Stimulated activated CD4-positive, alpha-beta T cell treated with anti-CD3 and anti-CD28 coated beads, TNF-alpha, amount 100 ng/mL, for 4 hours (primary cell): ENCODE data around the gene NCAPH2.
"Not testable (repeated sequence)": the region's sequence is repeated elsewhere in the genome, so short reads cannot be mapped to it uniquely, and the experiment has no call there.

ENCODE experiments used
- DNase-seq, 3 experiments: peaks; one replicate each; pipeline ENCODE4 v3.0.0-alpha.2; 2020; ENCODE audit warnings: low read depth in 3 of 3

NCAPH2 gene

DNA sequence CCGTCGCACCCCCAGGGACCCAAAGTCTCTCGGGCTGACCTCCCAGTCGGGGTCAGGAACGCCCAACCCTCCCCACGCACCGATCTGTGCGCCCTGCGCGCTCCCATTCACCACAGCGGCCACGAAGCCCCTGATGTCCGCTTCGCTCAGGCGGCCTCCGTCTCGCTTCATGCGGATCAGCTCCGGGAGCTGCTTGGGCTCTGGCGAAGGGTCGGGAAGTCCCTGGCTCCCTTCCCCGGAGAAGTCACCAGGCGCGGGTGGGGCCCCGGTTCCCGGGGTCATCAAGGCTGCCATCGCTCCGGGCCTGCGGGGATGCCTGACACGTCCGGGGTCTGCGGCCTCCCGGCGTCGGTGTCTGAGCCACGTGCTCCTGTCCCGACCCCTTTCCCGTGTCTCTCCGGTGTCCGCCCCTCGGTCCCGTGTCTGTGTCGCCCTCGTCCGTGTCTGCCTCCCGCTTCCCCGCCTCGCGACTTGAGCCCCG is 21.4 kb downstream of the NCAPH2 start:
- DNase-seq, result no peak

DNA sequence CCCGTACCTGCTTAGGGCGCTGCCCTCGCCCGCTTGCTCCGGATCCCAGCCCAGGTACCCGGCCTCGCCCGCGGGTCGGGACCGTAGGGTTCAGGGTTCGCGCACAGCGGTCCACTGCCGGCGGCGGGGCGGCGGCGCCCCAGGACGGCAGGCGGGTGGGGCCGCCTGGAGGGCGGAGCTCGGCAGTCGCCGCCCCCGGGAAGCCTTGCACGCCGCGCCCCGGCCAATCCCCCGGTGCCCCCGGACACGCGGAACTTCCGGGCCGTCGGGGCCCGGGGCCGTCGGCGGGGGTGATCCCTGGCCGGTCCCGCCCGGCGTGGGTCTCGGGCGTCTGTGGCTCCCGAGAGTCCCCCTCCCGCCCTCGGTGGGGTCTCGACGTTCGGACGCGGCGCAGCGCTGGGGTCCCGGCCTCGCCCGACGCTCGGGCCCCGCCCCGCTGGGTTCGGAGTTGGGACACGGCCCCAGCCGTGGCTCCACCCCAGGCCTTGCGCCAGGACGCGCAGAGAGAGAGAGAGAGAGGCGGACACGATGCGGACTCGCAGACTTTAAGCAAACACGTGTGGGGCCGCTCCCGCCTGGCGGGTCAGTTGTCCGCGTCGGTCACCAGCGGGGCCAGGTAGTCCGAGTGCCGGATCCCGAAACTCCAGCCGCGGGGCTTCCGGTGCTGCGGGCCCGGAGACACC is 22.0 kb downstream of the NCAPH2 start, which contains the start of gene TYMP:
Gene TYMP, minus strand, starts transcription at position 116 of the 683 bp plus-strand sequence. CDS start 303 bp downstream, outside the sequence.
- DNase-seq, result peak; percentile 51 to 71 (median 65)

DNA sequence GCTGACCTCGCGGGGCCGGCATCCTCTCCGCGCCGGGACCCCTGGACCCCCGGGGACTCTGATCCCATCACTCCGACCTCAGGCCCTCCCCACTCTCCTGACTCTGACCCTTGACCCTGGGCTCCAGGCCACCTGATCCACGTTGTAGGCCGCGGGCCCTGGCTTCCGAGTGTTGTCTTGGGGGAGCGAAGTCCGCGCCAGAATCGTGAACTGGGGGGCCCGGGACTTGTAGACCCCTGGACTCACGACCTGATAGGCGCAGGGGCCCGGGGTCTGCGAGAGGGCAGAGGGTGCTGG is 22.5 kb downstream of the NCAPH2 start:
- no peak for DNase-seq

DNA sequence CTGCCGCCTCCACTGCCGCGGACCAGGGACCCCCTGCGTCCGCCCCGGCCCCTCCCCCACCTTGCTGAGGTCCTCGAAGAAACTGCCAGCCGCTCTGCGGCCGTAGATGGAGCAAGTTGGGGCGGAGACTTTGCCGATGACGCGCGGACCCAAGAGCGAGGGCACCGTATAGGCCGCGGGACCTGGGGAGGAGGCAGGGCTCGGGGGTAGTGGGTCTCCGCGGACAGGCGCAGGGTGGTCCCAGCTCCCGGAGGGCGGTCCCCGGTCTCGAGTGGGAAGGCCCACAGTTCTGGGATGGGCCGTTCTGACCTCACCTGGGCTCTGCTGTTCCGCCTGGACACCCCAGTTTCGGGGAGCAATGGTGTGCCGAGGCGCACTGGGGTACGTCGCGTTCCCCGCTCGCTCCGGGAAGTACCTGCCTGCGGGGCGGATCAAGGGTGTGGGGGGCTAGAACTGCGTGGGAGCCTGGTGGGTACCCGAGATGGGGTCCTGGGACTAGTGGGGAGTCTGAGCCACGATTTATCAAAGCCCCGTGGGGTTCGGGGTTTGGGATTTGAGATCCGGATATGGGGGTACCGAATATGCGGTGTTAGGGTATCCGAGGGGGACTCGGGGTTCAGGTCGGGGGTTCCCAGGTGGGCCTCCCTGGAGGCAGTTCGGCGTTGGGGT is 23.0 kb downstream of the NCAPH2 start:
- peak; percentile 72 to 78 (median 77) for DNase-seq

DNA sequence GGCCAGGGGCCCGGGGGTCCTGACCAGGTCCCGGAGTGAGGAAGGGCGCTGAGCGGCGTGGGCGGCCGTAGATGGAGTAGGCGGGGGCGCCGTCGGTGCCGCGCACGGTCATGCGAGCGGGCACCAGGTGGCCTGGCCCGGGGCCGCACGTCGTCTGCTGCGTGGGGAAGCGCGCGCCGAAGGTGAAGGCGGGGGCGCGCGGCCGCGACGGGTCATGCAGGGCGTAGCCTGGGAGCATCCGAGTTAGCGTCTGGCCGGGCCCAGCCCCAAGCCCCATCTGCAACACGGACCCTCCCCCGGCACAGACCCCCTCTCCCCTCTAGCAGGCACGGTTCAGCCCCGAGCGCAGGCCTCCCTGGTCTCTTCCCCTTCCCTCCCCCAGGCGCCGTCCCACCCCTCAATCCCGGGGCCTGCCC is 23.5 kb downstream of the NCAPH2 start:
- peak in 2 of 3 experiments; percentile 56 to 68 for DNase-seq

DNA sequence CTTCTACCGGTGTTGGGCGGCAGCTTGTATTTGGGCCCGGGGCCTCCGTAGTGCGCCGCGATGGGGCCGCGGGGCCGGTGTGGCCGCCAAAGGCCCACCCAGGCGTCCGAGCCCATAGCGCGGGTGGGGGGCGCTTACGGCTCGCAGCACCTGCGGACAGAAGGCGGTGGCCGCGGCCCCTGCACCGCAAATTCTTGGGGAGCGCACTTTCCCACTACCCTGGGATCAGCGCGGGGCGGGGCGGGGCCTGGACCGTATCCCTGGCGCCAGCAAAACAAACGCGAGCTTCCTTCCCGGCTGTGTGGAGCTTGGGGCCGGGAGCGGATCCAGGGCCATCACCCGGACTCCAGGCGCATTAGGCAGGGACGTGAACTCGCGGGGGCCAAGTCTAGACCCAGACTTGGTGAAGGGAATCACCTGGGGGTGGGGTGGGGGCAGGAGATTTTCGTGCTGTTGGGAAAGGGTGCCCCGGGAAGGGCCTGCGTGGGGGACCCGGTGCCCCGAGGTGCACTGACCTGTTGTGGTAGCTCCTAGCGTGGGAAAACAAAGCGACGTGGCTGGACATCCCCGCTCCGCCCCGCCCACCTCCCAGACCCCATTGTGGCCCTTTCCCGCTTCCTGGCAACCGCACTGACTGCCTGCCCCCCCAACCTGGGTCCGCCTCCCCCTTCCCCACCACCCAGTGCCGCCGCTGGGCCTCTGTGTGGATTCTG is 24.1 kb downstream of the NCAPH2 start:
- DNase-seq, result no peak

DNA sequence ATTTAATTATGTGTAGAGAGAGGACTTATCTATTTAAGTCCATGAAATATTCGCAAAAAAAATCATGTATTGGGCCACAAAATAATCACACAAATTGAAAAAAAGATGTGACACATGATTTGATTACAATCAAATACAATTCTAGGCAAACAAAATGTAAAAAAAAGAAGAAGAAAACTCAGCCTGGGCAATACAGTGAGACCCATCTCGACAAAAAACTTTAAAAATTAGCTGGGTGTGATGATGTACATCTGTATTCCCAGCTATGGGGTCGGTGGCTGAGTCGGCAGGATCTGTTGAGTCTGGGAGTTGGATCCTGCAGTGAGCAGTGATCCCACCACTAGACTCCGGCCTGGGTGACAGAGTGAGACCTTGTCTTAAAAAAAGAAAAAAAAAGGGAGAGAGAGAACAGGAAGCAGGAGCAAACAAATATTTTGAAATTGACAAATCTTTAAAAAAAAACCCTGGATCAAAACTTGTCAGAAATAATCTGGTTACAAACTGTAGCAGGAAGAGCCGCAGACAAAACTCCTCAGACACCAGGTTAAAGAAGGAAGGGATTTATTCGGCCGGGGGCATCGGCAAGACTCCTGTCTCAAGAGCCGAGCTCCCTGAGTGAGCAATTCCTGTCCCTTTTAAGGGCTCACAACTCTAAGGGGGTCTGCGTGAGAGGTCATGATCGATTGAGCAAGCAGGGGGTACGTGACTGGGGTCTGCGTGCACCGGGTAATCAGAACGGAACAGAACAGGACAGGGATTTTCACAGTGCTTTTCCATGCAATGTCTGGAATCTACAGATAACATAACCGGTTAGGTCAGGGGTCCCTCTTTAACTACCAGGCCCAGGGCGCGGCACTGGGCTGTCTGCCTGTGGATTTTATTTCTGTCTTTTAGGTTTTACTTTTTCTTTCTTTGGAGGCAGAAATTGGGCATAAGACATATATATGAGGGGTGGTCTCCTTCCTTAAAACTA is 25.1 kb downstream of the NCAPH2 start:
- DNase-seq, result no peak

DNA sequence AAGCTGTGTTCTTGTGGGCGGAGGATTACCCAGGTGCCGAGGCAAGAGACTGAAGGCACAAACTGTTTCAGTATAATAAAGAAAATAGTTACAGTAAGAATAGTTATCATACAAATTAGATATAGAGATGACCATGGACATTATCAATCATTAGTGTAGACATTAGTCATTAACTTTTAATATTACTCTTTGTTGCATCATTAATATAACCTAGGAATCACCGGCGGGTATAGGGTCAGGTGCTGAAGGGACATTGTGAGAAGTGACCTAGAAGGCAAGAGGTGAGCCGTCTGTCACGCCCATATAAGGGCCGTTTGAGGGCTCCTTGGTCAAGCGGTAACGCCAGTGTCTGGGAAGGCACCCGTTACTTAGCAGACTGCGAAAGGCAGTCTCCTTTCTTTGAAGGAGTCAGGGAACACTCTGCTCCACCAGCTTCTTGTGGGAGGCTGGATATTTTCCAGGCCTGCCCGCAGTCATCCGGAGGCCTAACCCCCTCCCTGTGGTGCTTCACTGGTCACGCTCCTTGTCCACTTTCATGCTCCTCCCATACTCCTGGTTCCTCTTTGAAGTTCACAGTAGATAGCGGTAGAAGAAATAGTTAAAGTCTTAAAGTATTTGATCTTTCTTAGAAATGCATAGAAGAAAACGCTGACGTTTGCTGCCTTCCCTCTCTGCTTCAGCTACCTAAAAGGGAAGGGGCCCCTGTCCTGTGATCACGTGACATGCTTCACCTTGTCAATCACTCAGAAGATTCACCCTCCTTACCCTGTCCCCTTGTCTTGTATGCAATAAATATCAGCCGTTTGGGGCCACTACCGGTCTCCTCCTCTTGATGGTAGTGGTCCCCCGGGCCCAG is 26.1 kb downstream of the NCAPH2 start:
- DNase-seq, result not testable (repeated sequence)

DNA sequence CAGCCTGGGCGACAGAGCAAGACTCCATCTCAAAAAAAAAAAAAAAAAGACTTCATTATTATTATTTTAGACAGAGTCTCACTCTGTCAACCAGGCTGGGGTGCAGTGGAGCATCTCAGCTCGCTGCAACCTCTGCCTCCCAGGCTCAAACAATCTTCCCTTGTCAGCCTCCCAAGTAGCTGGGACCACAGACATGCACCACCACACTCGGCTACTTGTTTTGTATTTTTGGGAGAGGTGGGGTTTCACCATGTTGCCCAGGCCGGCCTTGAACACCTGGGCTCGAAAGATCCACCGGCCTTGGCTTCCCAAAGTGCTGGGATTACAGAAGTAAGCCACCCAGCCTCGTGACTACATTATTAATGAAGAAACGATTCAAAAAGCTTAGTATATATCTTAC is 27.1 kb downstream of the NCAPH2 start:
- no peak for DNase-seq

DNA sequence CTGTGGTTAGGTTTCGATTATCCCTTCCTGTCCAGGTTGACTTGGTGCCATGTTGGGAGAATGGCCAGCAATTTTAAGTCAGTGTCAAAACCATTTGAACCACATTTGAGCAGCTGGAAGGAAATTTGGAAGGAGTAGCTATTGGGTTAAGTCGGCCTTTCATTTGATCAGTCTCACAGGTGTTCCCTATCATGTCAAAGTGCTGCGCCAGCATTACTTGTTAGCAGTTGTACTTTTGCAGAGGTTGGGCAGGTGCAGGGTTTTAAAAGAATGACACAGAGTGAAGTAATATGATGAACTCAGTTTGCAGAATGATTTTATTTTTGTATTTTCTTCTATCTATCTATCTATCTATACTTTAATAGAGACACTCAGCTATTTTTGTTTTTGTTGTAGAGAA is 28.2 kb downstream of the NCAPH2 start:
- no peak for DNase-seq

DNA sequence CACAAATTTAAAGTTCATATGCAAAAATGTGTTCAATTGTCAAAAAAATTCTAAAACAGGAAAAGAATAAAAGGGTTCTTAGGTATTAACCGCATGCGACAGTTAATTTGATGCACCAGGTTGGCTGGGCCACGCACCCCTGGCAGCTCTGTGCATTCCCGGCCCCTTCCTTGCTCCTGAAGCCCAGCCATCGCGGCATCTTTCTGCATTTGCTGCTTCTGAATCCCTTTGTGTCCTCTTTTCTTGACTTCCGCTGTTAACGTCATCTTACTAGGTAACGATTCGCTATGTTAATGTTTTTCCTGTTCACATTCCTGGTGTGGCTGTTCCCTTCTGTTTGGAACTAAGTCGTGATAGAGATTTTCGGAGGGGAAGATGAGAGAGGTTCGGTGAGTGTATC is 29.7 kb downstream of the NCAPH2 start:
- no peak for DNase-seq

DNA sequence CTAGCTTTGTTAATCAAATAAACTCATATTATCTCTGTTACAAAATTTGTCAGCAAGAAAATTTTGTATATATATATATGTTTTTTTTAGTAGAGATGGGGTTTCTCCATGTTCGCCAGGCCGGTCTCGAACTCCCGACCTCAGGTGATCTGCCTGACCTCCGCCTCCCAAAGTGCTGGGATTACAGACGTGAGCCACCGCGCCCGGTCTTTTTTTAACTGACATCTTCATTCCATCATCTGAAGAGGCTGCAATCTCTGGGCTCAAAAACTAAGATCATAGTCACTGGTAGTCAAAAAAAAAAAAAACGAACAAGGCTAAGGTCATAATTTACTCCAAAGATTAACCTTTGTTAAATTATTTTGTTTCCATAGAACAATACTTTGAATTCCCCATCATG is 32.4 kb downstream of the NCAPH2 start:
- DNase-seq, result no peak

DNA sequence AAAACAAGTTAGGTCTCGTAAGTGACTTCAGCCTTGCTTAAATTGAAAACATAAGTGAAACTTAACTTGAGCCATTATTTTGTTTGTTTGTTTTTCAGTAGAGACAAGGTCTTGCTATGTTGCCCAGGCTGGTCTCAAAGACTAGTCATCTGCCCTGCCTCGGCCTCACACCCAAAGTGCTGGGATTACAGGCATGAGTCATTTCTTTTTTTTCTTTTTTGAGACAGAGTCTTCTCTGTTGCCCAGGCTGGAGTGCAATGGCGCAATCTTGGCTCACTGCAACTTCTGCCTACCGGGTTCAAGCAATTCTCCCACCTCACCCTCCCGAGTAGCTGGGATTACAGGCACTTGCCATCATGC is 33.6 kb downstream of the NCAPH2 start:
- DNase-seq, result not testable (repeated sequence)

DNA sequence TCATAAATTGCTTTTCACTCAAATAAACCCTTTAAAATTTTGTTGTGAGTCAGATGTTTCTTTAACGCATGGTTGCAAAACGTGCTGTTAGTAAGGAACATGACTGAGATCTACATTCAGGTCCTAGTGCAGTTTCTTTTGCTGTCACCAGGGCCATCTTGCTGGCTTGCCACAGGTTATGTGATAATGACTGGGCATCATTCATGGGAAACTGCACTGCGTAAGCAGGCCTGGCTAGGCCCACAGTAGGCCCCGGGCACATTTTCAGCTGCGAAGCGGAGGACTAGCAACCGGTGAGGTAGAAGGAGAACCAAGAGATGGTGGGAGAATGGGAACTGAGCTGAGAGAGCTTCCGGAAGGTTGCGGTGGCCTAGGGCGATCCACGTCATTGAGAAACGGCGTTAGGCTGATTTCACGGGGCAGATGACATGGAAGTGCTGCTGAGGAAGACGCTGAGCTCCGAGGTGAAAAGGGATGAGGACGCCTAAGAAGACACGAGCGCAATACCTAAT is 34.4 kb downstream of the NCAPH2 start:
- no peak for DNase-seq

DNA sequence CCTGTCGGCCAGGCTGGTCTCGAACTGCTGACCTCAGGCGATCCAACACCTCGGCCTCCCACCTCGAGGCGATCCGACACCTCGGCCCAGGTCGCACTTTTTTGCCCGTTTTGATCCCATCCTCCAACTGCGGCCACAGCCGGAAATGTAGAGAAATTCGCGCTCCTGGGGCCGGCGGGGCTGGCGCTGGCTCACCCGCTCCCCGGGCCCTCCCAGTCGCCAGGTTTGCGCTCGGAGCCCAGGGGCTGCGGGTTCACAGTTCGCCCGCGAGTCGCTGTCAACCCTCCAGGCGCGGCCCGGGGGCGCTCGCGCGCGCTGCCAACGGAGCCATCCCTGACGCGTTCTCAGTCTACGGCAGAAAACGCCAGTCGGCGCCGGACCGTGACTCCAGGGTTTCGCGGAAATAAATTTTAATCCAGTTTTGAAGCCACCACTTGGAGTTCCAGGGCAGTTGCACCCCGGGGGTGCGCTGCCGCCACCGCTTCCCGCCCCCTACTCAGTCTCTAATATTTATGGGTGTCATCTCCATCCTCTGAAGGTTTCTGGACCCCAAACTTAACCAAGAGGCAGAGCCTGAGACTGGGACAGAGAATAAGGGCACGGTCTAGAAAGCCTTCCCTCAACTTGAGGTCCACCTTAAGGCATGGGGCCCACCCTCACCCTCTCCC is 36.2 kb downstream of the NCAPH2 start:
- DNase-seq, result peak; percentile 67 to 79 (median 73)

DNA sequence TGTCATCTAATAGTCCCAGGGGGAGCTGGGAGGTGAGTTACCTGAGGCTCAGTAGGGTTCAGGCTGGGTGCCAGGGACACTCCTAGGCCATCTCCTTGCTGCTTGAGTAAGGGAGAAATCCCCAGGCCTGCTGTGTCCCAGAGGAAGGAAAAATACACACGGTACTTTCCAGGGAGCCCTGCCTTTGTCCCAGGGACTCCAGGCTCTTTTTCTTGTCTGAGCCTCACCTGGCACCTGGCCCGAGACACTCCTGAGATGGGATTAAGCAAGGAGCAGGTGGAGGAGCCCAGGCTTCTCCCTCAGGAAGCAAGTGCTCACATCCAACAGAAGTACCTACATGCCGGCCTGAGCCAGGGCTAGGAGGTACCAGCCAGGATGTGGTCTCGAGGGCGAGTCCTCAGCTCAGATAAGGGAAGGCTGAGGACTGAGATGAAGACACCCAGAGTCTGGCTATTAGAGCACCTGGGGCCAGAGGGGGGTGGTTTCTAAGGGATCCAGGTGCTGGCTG is 36.8 kb downstream of the NCAPH2 start:
- no peak for DNase-seq

DNA sequence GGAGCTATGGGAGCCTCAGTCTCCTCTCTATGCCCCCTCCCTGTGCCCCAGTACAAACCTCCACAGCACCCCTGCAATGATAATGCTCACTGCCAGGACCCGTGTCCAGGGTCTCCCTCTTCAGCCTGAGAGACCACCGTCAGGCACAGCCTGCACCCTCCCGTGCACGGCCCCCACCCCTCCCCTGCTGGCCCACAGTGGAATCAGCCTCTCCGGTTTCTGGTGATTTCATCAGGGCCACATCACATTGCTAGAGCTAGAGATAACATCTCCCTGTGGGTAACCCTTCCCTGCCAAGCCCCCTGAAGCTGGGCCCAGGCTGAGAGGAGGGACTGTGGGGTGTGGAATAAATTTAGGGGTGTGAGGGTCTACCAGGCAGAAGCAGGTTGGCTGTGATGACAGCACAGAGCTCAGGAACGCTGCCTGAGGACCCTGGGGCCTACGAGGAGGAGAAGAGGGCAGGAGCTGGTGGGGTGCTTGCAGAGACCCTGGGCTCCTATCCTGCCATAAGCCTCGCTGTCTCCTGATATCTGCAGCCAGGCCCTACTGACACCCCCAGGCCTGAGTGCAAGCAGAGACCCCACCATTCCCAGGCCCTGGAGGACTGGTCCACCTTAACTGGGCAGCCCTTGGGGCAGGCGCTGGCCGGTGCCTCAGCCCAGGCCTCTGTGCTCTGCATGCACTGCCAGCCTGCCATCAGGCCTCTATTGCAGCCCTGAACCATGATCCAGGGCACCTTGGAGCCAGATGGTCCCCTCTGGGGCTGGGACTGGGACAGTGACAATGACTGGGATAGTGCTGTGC is 37.7 kb downstream of the NCAPH2 start, which contains the start of gene KLHDC7B:
Gene KLHDC7B, plus strand, starts transcription at position 378 of the 804 bp plus-strand sequence. Its CDS starts 345 bp downstream, at position 723.
- no peak for DNase-seq
